Stimulated activated CD4-positive, alpha-beta T cell treated with anti-CD3 and anti-CD28 coated beads, TNF-alpha, amount 100 ng/mL, for 24 hours (primary cell): ENCODE data around the gene TMPRSS15.
"Not testable (repeated sequence)": the region's sequence is repeated elsewhere in the genome, so short reads cannot be mapped to it uniquely, and the experiment has no call there.

ENCODE experiments used
- DNase-seq, 3 experiments: peaks; one replicate each; pipeline ENCODE4 v3.0.0-alpha.2; 2020; ENCODE audit warnings: low read depth in 3 of 3

TMPRSS15 gene

DNA sequence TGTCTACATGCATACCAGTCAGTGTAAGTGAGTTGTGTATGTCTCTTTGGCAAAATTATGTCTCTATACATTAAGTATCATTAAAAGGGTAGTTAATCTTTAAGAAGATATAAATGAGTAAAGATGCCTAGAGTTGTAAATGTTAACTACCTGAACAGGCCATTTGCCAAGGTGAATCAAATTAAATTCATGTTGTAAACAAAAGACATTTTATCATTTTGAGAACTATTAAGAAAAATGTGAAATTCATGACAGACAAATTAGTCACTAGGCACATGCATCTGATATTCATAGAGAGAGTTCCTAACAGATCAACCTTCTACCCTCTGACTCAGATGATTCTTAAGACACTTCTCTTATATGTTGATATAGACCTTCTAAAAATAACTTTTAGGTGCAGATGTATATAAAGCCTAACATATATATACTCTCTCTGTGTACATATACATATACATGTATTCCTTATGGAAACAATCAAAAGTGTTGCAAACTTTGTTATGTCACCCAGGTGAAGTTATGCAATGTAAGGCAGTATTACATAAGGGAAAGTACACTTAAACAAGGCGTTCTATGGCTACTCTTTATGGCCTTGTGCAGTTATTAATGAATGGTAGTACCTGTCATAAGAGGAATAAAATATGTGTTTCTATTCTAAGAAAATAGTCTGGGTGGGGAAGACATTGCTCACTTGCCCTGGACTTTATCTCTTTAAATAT lies at the start of gene TMPRSS15:
TSS of gene TMPRSS15 (minus strand) at position 51 of the 716 bp plus-strand sequence. CDS start 163 bp downstream, outside the sequence.
- DNase-seq = no peak

DNA sequence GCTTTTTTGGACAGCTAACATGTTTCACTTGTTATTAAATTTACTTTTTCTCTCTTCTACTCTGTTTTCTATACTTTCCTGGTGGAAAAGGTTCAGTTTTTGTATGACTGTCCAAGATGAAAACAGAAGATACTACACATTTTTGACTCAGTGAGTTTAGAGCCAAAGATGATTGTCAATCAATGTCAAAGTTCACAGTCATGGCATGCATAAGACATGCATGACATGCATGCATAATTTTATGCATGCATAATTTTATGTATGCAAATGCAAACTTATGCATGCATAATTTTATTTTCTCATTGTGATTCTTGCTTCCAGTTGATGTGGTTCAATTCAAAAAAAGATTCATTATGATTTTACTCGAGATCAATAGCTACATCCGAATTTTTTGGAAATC lies 48.1 kb upstream of the TMPRSS15 start:
- no peak for DNase-seq

DNA sequence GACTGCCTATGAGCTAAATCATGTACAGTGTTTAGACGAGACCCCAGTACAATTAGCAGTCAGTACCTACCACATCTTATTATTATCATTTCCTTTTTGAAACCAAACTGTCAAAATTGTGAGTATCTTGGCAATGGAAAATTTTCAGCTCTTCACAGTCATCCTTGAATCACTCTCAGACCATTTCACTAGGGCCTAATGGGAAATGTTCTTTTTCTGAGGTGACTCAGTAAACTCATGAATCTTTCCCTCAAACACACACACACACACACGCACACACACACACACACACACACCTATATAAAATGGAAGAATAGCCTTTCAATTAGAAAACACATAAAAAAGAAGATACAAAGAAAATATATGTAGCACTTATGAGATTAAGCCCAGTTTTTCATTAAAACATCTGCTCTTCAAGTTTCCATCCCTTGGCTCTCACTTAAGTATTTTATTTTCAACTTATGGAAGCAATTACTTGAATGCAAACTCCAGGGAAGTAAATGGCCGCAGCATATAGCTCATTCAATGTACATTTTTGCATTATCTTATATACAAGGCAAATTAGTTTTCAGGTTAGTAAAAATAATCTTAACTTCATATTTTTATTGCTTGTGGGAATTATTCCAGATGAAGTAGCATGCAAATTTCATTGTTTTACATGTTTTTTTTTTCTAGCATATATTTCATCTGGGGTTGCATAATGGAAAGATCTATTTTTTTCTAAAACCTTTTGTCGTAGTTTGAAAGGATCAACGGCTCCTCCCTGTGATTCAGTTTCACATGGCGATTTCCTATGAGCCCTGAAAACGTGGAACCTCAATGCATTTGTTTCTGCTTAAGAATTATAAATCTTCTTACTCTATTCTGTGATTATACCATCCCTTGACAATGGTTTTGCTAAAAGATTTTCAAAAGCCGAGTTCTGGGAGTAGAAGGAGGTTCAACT lies 46.3 kb upstream of the TMPRSS15 start:
- DNase-seq = no peak

DNA sequence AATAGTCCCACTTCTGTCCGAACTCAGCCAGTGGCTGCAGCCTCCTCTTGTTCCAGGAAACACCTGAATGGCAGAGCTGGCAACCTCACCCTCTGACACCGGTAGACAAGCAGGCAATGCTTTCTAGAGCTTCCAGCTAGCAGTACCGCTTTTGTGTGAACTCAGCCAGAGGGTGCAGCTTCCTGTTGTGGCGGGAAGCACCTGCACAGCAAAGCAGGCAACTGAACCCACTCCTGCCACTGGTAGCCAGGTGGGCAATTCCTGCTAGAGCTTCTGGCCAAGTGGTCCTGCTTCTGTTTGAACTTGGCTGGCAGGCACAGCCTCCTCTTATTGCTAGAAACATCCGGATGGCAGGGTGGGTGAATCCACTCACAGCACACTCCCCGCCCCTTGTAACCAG lies 40.1 kb upstream of the TMPRSS15 start:
- no peak for DNase-seq

DNA sequence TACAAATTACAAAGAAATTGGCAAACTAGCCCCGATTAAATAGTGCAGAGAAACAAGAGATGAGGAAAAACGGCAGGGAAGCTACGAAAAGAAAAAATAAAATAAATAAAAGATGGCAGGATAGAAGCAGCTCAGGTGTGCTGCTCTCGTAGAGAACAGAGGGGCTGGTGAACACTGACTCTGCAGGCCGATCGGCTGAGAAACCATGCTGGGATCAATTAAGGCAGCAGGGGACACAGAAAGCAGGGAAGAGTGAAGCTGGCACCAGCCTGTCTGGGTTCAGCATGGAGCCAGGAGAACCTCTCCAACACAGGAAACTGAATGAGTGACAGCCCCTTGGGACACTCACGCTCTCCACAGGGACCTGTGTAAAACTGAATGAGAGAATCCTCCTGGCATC lies 39.5 kb upstream of the TMPRSS15 start:
- no peak for DNase-seq

DNA sequence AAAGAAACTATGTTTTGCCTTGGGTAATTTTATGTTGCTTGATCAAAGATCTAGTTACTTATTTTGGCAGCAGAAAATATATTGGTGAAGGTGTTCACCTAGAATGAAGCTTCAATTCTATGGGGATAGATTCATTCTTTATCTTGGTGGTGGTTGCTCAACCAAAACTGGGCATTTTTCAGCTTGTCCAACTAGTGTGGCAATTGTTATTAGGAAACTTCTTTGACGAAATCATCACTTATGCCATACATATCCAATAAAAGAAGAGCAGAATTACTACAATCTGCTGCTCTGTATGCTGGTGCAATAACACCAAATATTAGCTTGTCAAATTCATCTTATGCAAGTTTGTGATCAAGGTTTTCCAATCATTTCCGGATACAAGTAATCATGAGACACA lies 26.8 kb upstream of the TMPRSS15 start:
- DNase-seq = no peak

DNA sequence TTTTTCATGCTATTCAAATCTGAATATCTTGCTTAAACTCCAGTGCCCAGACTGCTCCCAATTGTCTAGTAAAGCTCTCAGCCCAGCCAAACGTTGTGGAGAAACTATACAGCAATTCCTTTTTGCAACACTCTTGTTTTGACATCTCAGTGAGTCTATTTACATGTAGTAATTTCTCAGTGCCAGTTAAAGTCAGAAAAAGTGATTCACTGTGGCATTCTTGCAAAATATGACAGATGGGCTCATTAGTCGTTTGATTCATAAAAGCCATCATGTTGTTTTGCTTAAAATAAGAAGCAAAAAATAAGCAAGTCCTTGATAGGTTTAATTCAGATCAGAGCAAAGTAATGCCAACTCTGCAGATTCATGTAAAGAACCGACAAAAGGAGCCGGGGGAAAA lies 20.7 kb upstream of the TMPRSS15 start:
- DNase-seq = no peak

DNA sequence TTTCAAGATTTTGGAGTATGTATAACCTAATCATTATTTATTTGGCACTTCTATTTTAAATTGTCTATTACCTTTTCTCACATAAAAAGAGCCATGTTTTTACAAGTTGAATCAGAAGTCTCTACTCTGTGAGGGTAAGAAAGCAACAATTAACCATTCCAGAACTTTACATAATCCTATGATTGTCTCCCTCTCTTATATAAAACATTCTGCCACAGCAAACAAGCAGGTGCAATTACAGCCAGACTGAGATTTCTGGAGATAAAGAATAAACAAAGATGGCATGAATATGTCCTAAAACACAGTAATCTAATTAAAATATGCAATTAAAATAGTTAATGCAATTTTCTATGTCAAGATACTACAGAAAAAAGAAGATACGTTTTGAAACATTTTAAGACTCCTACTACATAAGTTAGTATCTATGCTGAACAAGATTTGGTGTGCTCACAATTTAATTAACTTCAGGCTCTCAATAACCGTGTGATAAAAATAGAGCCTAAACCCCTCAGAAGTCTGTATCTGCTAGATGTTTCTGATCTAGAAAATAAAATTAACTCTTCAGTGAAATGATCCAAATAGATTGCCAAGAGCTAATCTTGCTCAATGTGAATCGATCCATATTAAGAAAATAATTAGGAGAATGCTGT lies 13.7 kb upstream of the TMPRSS15 start:
- no peak for DNase-seq

DNA sequence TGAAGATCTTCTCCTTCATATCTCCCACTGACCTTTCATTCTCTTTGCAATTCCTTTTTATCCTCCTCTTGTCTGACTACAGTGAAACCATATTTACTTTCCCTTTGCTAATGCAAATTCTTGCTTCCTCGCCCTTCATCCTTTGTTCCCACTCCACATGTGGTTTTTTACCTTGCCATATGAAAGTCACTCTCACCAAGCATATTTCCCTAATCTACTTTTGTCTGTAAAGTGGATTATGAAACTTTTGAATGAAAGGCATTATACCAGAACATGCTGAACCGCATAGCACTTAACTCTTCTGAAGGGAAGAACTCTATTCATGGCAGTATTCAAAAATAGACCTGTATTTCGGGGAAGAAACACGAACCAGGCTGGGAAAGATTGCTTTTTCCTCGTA lies 8.0 kb upstream of the TMPRSS15 start:
- DNase-seq = no peak

DNA sequence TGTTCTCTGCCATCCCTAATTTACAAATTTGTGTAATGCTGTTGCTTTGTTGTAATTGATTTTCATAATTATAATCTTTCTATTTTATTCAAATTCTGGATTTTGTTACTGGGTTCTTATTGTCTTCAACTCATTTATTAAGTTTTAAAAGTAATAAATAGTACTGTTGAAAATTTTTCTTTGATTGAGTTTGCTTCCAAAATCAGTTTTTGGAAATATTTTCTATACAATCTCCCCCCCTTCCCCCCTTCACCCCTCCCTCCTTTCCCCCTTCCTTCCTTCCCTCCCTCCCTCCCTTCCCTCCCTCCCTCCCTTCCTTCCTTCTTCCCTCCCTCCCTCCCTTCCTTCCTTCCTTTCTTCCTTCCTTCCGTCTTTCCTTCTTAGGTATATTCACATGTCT lies 6.0 kb upstream of the TMPRSS15 start:
- no peak for DNase-seq

DNA sequence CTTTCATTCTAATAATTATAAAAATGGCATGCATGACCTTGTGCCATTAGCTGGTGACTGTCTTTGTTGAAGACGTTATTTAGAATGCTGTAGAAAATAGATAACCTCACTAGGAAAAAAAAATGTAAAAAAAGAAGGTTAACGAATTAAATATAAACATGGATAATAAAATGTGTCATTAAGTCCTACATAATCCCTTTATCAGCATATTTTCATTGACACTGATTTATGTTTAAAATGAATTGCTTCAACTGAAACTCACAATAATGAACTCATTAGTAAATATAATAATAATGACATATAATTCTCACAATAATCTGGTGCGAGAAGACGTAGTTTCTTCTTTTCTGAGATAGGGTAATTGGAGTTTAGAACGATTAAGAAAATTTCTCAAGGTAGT lies 4.7 kb downstream of the TMPRSS15 start:
- DNase-seq = no peak

DNA sequence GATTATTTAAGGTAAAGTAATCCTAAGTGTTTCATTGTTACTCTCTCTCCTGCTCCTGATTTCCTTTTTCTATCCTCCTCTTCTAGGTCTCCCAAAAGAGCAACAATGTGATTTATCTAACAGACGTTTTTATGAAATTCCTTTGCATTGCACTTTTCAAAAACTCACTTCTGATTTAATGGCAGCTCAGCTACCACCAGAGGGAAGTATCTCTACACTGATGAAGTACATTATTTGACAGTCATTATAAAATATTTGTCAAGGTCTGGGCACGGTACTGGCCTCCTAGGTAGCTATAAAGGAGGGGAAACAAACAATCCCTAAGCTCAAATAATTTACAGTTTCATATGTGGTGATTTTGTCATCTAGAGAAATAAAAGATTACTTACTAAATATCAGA lies 15.6 kb downstream of the TMPRSS15 start:
- no peak for DNase-seq

DNA sequence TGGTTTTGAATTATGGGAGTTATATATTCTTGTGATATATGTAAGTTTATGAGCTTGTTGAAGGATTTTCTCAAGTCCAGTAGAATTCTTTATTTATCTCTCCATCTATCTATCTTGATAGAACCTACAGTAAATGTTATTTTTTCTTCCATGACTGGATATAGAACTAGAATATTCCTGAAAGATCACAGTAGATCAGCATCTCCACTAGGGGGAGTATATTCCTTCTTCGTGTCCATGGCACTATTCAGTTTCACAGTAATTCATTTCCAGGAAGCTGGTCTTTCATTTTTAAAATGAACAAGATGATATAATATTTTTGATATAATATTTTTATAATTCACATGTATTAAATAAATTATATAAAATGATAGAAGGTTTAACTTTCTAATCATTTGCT lies 18.8 kb downstream of the TMPRSS15 start:
- no peak for DNase-seq

DNA sequence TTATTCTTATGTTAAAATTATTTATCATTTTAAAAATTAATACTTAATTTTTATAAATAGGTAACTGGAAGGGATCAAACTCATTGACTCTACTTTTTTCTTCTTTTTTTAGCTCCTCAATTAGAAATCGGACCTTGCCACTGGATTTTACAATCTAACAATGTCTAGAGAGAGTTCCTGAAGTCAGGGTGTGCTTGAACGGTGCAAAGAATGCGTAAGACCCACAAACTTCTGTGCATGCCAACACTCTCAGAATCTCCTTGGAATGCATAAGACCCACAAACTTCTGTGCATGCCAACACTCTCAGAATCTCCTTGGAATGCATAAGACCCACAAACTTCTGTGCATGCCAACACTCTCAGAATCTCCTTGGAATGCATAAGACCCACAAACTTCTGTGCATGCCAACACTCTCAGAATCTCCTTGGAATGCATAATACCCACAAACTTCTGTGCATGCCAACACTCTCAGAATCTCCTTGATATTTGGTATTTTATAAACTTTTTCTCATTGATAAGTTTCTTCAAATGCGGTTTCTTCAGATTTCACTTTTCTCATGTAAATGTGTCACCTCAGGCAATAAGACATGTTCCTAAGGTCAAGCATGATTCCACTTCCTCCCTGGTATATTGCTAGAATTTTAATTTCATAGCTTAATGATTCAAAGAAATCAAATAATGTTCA lies 20.5 kb downstream of the TMPRSS15 start:
- DNase-seq = not testable (repeated sequence)

DNA sequence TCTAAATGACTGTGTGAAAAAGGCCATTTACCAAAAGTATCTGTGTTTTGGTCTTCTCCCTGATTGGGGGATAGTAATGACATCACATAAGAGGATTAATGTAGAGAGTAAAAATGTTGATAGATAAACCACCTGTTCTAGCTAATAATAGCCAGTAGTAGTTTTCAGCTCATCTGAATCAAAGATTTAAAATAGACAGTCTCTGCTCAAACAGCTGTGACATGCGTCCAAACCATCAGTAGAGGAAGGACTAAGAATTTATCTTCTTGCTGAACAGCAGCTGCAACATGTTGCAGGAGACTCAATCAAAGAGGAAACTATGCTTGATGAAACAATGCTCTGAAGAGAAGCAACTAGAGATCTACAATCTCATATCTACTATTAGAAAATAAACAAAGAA lies 21.4 kb downstream of the TMPRSS15 start:
- no peak for DNase-seq

DNA sequence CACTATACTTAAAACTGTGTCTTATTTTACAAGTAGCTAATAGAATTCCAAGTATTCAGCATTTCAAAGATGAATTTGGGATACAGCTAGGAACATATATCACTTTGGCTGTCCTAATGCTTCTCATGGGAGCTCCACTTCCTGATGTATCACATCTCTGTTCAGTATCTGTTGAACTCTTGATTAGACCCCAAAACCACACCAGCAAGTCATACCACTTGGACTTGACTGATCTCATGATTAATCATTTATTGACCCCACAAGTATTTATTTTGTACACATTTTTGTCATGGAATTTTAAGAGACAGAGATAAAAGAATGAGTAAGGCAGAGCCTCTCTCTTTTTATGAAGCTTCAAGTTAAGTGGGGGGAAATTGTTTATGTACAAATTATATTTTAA lies 30.0 kb downstream of the TMPRSS15 start:
- DNase-seq = no peak

DNA sequence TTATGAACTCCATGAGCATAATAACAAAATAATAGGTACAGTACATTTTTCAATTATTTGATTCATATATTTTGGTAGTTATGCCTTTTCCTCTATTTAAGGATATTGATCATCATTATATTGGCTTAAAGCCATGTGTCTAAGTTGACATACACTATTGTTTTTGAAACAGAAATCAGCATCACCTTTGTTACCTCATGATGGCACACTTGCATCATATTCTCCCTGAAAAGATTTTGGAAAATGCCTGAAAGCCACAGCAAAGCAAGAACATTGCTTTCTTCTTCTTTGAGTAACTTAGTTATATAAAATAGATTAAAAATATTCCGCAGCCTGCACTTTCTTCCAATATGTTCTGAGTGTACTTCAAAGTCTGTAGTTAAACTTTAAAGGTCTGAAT lies 33.3 kb downstream of the TMPRSS15 start:
- DNase-seq = no peak

DNA sequence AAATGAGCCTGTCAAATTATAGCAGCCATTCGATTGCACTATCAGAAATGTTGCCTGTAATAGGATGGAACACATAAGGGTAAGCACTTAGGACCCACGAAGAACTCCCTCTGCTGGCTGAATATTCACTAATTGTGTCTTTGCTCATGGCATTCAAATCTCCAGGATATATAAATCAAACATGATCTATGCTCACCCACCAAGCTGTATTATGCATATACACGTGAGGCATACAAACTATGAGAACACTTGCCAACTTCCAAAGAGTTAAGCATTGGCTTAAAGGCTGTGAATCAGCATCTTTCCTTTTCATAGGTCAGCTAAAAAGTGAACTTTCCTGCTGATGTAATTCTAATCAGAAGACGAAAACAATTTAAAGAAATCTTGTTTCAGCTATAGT lies 34.5 kb downstream of the TMPRSS15 start:
- DNase-seq = no peak

DNA sequence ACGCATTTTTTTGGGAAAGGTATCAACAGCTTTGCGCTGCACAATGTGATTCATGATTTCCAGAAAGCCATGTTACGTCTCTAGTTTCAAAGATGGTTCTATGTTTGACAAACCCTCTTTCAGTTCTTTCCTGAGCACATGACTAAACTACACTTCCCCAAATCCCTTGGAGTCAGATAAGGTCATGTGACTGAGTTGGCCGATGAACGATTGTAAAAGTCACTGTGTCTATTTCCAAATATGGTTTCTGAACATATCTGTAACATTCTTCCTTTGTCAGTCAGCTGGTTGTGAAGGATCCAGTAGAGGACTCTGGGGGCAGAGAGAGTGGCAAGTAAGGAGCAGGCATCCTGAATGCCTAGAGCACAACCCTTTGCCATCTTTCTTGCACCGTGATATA lies 35.4 kb downstream of the TMPRSS15 start:
- no peak for DNase-seq

DNA sequence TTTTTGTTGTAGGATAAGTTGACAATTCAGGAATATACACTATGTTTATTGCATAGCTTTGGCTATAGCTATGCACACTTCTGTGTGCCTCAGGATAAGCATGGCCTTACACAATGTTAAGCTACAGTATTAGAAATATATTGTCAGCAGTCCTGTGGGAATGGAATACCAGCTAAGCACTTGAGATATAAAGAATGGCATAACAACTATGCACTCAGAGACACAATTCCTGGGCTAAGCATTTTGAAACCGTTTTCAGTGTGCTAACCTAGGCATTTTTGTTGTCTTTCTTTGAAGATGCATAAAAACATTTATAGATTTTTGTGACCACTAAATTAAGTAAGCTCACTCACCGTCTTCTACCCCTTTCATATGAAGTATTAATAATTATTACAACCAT lies 46.8 kb downstream of the TMPRSS15 start:
- DNase-seq = no peak

DNA sequence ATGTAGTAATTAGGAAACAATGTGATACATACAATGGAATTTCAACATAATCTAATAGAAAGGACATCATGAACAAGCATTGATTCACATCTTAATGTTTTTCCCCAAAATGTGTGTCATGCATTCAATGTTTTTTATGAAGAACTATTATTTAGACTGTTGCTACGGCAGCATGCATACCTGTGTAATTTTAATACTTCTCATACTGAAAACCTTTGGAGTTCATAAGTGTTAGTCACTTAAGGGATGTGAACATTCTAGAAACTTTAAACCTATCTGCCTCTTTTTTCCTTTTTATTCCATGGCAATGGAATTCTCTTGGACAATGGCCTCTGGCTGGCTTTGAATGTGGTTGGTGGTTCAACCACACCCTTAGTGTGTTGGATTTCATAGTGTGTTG lies 48.6 kb downstream of the TMPRSS15 start:
- DNase-seq = no peak

DNA sequence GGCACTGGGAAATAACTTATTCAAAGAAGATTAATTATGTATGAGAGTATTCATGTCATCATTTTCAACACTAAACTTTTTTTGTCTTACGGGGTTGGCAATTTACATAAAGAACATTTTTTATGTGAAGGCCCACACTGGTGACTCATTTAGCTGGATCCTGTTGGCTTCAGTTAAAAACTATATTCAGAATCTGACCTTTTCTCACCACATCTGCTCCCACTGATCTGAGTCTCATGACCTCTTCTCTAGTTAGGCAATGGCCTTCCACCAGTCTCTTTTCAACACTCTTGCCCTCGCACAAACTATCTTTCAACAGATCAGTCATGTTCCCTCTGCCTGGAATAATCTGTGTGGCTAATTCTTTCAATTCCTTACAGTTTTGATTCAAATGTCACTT lies 53.4 kb downstream of the TMPRSS15 start:
- DNase-seq = no peak
